HL-60 (cell line): Measurements from ENCODE around the gene MORN2.

Source experiments
- DNase-seq, 2 experiments: peaks; one replicate each; pipeline ENCODE4 v3.0.0-alpha.2; 2010 to 2020; ENCODE audit warnings: low read depth in 1 of 2, low spot score in 1 of 2
- H3K27ac ChIP-seq: fragments of 250-450 bp; sonication (Bioruptor Pico); replicated peaks from 2 replicates; pipeline ENCODE4 v1.5.1; 2020; ENCODE audit warnings: mild to moderate bottlenecking, moderate library complexity
- H3K27me3 ChIP-seq: fragments of 250-450 bp; sonication (Bioruptor Pico); 2 replicates; pipeline ENCODE4 v1.5.1; 2021; ENCODE audit warnings: mild to moderate bottlenecking, moderate library complexity; ENCODE audit not compliant: insufficient read depth, poor library complexity, severe bottlenecking
- H3K4me3 ChIP-seq: replicated peaks from 2 replicates; pipeline ENCODE4 v1.5.1; 2011; ENCODE audit warnings: mild to moderate bottlenecking, control low read depth, low read length; ENCODE audit not compliant: insufficient read depth
- GABPA ChIP-seq: IDR thresholded peaks from 2 replicates; pipeline ENCODE4 v1.6.1; 2012; ENCODE audit warnings: low read depth
- POLR2AphosphoS5 ChIP-seq: IDR thresholded peaks from 2 replicates; pipeline ENCODE4 v1.6.1; 2012; ENCODE audit warnings: low read depth
- SPI1 ChIP-seq: IDR thresholded peaks from 2 replicates; pipeline ENCODE4 v1.6.1; 2012; ENCODE audit warnings: low read depth, mild to moderate bottlenecking, borderline replicate concordance
- TF ChIP-seq, protein P1 (sequence below): IDR thresholded peaks from 2 replicates; pipeline ENCODE4 v1.6.1; 2012; ENCODE audit warnings: low read depth; ENCODE audit not compliant: insufficient replicate concordance
- TF ChIP-seq, protein P2 (sequence below): IDR thresholded peaks from one replicate; pipeline ENCODE4 v1.5.1; 2011; ENCODE audit warnings: low read length, control low read depth, inconsistent platforms; ENCODE audit not compliant: insufficient read depth

MORN2 gene

DNA sequence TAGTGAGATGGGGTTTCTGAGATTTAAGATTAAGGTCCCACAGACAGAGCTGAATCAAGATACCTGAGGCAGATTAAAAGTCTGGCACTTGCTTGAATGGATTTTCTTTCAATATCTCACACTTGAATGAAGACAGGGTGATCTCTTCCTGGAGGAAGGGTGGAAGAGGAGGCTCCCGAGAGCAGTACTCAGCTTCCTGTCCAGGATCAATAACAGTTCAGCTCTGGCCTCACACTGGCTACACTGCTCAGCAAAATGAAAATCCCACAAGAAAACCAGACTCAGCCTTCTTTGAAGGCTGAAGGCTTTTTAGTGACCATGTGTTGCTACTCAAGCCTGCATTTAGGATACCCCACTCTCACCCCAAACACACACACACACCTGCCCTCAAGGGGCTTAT lies 24.9 kb downstream of the MORN2 start:
- H3K27ac ChIP-seq, result no peak overlapping the region
- TF ChIP-seq, protein P1, sequence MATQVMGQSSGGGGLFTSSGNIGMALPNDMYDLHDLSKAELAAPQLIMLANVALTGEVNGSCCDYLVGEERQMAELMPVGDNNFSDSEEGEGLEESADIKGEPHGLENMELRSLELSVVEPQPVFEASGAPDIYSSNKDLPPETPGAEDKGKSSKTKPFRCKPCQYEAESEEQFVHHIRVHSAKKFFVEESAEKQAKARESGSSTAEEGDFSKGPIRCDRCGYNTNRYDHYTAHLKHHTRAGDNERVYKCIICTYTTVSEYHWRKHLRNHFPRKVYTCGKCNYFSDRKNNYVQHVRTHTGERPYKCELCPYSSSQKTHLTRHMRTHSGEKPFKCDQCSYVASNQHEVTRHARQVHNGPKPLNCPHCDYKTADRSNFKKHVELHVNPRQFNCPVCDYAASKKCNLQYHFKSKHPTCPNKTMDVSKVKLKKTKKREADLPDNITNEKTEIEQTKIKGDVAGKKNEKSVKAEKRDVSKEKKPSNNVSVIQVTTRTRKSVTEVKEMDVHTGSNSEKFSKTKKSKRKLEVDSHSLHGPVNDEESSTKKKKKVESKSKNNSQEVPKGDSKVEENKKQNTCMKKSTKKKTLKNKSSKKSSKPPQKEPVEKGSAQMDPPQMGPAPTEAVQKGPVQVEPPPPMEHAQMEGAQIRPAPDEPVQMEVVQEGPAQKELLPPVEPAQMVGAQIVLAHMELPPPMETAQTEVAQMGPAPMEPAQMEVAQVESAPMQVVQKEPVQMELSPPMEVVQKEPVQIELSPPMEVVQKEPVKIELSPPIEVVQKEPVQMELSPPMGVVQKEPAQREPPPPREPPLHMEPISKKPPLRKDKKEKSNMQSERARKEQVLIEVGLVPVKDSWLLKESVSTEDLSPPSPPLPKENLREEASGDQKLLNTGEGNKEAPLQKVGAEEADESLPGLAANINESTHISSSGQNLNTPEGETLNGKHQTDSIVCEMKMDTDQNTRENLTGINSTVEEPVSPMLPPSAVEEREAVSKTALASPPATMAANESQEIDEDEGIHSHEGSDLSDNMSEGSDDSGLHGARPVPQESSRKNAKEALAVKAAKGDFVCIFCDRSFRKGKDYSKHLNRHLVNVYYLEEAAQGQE, result no peak
- TF ChIP-seq SPI1 (no peak), GABPA (no peak), POLR2AphosphoS5 (no peak)
- TF ChIP-seq, protein P2, sequence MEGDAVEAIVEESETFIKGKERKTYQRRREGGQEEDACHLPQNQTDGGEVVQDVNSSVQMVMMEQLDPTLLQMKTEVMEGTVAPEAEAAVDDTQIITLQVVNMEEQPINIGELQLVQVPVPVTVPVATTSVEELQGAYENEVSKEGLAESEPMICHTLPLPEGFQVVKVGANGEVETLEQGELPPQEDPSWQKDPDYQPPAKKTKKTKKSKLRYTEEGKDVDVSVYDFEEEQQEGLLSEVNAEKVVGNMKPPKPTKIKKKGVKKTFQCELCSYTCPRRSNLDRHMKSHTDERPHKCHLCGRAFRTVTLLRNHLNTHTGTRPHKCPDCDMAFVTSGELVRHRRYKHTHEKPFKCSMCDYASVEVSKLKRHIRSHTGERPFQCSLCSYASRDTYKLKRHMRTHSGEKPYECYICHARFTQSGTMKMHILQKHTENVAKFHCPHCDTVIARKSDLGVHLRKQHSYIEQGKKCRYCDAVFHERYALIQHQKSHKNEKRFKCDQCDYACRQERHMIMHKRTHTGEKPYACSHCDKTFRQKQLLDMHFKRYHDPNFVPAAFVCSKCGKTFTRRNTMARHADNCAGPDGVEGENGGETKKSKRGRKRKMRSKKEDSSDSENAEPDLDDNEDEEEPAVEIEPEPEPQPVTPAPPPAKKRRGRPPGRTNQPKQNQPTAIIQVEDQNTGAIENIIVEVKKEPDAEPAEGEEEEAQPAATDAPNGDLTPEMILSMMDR, result no peak
- no peak overlapping the region for H3K4me3 ChIP-seq
- no peak for DNase-seq
- no peaks in the 10 kb centered on the region for H3K27me3 ChIP-seq

DNA sequence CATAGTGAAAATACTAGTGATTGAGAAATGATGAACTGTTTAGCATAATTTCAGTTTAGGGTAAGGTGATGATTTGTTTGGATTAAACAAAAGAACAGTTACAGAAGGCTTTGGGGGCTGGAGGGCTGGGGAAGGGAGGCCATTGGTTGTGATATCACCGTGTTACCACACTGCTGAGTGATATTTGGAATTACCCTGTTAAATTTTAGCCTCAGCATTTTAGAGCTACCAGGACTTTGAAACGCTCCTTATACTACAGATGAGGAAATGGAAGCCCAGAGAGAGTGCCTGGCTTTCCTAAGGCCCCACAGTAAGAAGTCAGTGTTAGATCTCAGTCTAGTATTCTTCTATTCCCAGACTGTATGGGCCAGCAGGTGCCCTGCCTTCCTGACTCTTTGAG lies 29.5 kb downstream of the MORN2 start:
- DNase-seq, result no peak
- TF ChIP-seq POLR2AphosphoS5 (no peak), GABPA (no peak), SPI1 (no peak)
- TF ChIP-seq, protein P2, result no peak
- TF ChIP-seq, protein P1, result no peak
- Histone ChIP-seq H3K4me3 (no peak overlapping the region), H3K27ac (no peak overlapping the region), H3K27me3 (no peaks in the 10 kb centered on the region)

DNA sequence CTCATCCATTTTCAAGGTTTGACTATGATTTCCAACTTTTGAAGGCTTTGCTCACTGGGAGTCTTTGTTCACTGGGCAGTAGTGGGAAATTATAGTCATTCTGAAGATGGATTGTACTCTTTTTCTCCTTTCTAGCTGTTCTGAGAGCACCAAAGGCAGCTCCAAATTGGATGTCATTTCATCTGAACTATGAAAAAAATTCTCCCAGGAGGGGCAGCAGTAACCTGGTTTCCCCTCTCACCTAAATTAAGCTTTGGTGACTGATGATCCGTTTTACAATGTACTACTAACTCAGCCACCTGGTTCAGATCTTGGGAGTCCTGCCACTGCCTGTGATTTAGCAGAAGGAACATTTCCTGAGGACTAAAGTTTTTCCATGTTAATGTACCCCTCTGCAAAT lies 31.5 kb downstream of the MORN2 start:
- no peak overlapping the region for H3K27ac ChIP-seq
- TF ChIP-seq POLR2AphosphoS5 (no peak), GABPA (no peak), SPI1 (no peak)
- TF ChIP-seq, protein P1, result no peak
- TF ChIP-seq, protein P2, result no peak
- DNase-seq, result no peak
- H3K4me3 ChIP-seq, result no peak overlapping the region
- H3K27me3 ChIP-seq, result no peaks in the 10 kb centered on the region
